Neuronal stem cell (in vitro differentiated cells): ENCODE results near the gene GPATCH1.
A peak's percentile ranks its signal among the peaks of the same experiment; 100 is the strongest.

Experiments used
- DNase-seq: peaks from one replicate; pipeline ENCODE4 v3.0.0-alpha.2; 2013; ENCODE audit warnings: low spot score
- H2AFZ ChIP-seq: one replicate; pipeline ENCODE4 v1.6.1; 2013; ENCODE audit warnings: mild to moderate bottlenecking, low read length, inconsistent platforms
- H2AK5ac ChIP-seq: 2 replicates; pipeline ENCODE4 v1.6.1; 2013; ENCODE audit warnings: low read depth, mild to moderate bottlenecking, inconsistent platforms, low read length, moderate library complexity, mixed read lengths
- H2BK120ac ChIP-seq: 2 replicates; pipeline ENCODE4 v1.6.1; 2013; ENCODE audit warnings: low read depth, mild to moderate bottlenecking, inconsistent platforms, low read length, moderate library complexity, mixed read lengths
- H2BK12ac ChIP-seq: one replicate; pipeline ENCODE4 v1.6.1; 2013; ENCODE audit warnings: low read length, inconsistent platforms
- H2BK15ac ChIP-seq: 2 replicates; pipeline ENCODE4 v1.6.1; 2013; ENCODE audit warnings: mild to moderate bottlenecking, low read length, inconsistent platforms, mixed read lengths
- H2BK5ac ChIP-seq: one replicate; pipeline ENCODE4 v1.6.1; 2013; ENCODE audit warnings: inconsistent platforms, mild to moderate bottlenecking, low read length, moderate library complexity
- H3K14ac ChIP-seq: one replicate; pipeline ENCODE4 v1.6.1; 2013; ENCODE audit warnings: low read length, inconsistent platforms
- H3K18ac ChIP-seq: 2 replicates; pipeline ENCODE4 v1.6.1; 2013; ENCODE audit warnings: low read length, inconsistent platforms
- H3K23ac ChIP-seq: 2 replicates; pipeline ENCODE4 v1.6.1; 2013; ENCODE audit warnings: low read depth, mild to moderate bottlenecking, mixed read lengths, low read length, inconsistent platforms; ENCODE audit not compliant: poor library complexity
- H3K27ac ChIP-seq: replicated peaks from 3 replicates; pipeline ENCODE4 v1.5.1; 2013; ENCODE audit warnings: low read length, inconsistent platforms
- H3K27me3 ChIP-seq, 3 experiments: 2 replicates each; pipeline ENCODE4 v1.6.1; 2013; ENCODE audit warnings: low read length in 3 of 3, mild to moderate bottlenecking in 2 of 3, inconsistent platforms in 1 of 3, low read depth in 1 of 3, mixed read lengths in 1 of 3, moderate library complexity in 1 of 3; ENCODE audit not compliant: control insufficient read depth in 3 of 3, insufficient read depth in 3 of 3
- H3K36me3 ChIP-seq, 2 donors: replicated peaks in 1 of 2; 2 replicates each; pipeline ENCODE4 v1.6.1; 2013; ENCODE audit warnings: low read length in 2 of 2; ENCODE audit not compliant: control insufficient read depth in 2 of 2, insufficient read depth in 2 of 2
- H3K4ac ChIP-seq: 2 replicates; pipeline ENCODE4 v1.6.1; 2013; ENCODE audit warnings: inconsistent platforms, mild to moderate bottlenecking, low read length, moderate library complexity
- H3K4me1 ChIP-seq, 2 donors: 1 replicate in 1 of 2; 2 replicates in 1 of 2; pipeline ENCODE4 v1.6.1; 2013; ENCODE audit warnings: low read length in 2 of 2, low read depth in 1 of 2; ENCODE audit not compliant: control insufficient read depth in 2 of 2, insufficient read depth in 1 of 2
- H3K4me2 ChIP-seq: one replicate; pipeline ENCODE4 v1.6.1; 2013; ENCODE audit warnings: mild to moderate bottlenecking, low read length, inconsistent platforms; ENCODE audit not compliant: insufficient read depth, poor library complexity, severe bottlenecking
- H3K4me3 ChIP-seq, 2 donors: 2 replicates each; pipeline ENCODE4 v1.5.1; 2013; ENCODE audit warnings: low read length in 2 of 2, mild to moderate bottlenecking in 2 of 2, inconsistent platforms in 1 of 2, moderate library complexity in 1 of 2
- H3K79me1 ChIP-seq: one replicate; pipeline ENCODE4 v1.6.1; 2013; ENCODE audit warnings: low read depth, mild to moderate bottlenecking, inconsistent platforms, low read length, moderate library complexity
- H3K9ac ChIP-seq: one replicate; pipeline ENCODE4 v1.6.1; 2013; ENCODE audit warnings: mild to moderate bottlenecking, low read depth, low read length, inconsistent platforms; ENCODE audit not compliant: poor library complexity
- H3K9me3 ChIP-seq, 2 donors: replicated peaks in 1 of 2; 2 replicates each; pipeline versions ENCODE3 to v1.6.1; 2013; ENCODE audit warnings: low read length in 2 of 2, mild to moderate bottlenecking in 2 of 2, inconsistent platforms in 1 of 2, low read depth in 1 of 2, mixed read lengths in 1 of 2, moderate library complexity in 1 of 2; ENCODE audit not compliant: control insufficient read depth in 2 of 2, insufficient read depth in 1 of 2
- H4K8ac ChIP-seq: one replicate; pipeline ENCODE4 v1.6.1; 2013; ENCODE audit warnings: low read depth, mild to moderate bottlenecking, inconsistent platforms, low read length, moderate library complexity
- H4K91ac ChIP-seq: one replicate; pipeline ENCODE4 v1.6.1; 2013; ENCODE audit warnings: low read length, low read depth, mild to moderate bottlenecking, inconsistent platforms; ENCODE audit not compliant: poor library complexity
- WGBS, 2 donors: extraction: QIAGEN DNeasy Blood & Tissue Kit; methylation state at CpG; one replicate each; pipeline ENCODE4 v1.1.7; 2013; ENCODE audit warnings: missing lambda C conversion rate in 2 of 2, mixed read lengths in 1 of 2; ENCODE audit not compliant: insufficient read length in 2 of 2, insufficient replicate concordance in 1 of 2; ENCODE audit errors: extremely low coverage in 2 of 2; 5-methylcytosine and 5-hydroxymethylcytosine counted together

Gene GPATCH1

DNA sequence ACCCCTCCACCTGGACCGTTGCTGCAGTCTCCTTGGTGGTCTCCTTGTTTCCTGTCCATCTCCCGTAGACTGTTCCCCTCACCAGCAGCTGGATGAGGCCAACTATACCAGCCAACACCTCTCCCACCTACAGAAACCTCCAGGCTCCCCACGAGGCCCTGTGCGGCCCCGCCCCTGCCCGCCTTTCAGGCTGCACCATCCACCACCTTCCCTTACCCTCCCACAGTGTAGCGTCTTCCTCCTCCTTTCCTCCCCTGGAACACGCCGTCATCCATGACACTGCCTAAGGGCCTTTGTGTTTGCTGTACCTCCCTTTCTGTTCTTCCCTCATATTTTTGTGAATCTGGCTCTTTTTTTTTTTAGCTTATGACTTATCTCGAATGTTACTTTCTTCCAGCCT, 27.2 kb downstream of the GPATCH1 start:
- Histone ChIP-seq H3K79me1 (no peaks in the 10 kb centered on the region), H3K18ac (peak overlapping the region; percentile 17), H3K9ac (no peak overlapping the region), H3K14ac (no peak overlapping the region), H2AK5ac (no peak overlapping the region), H3K9me3 (no peaks in the 10 kb centered on the region), H3K4ac (no peak overlapping the region), H3K4me3 (peak overlapping the region in 1 of 2 donors; percentile 40), H2BK12ac (no peak overlapping the region), H4K8ac (no peak overlapping the region), H3K23ac (no peak overlapping the region), H3K27me3 (no peaks in the 10 kb centered on the region), H3K4me2 (no peak overlapping the region), H2AFZ (no peak overlapping the region), H3K4me1 (no peaks in the 10 kb centered on the region), H2BK15ac (no peak overlapping the region), H2BK120ac (no peak overlapping the region), H3K36me3 (peaks cover 27 to 73% of the 10 kb centered on the region in 2 donors), H3K27ac (no peak overlapping the region), H4K91ac (no peak overlapping the region), H2BK5ac (no peak overlapping the region)
- no peak for DNase-seq
- WGBS, 2 donors: no CpG with 5 or more reads among the region's 10 CpGs

DNA sequence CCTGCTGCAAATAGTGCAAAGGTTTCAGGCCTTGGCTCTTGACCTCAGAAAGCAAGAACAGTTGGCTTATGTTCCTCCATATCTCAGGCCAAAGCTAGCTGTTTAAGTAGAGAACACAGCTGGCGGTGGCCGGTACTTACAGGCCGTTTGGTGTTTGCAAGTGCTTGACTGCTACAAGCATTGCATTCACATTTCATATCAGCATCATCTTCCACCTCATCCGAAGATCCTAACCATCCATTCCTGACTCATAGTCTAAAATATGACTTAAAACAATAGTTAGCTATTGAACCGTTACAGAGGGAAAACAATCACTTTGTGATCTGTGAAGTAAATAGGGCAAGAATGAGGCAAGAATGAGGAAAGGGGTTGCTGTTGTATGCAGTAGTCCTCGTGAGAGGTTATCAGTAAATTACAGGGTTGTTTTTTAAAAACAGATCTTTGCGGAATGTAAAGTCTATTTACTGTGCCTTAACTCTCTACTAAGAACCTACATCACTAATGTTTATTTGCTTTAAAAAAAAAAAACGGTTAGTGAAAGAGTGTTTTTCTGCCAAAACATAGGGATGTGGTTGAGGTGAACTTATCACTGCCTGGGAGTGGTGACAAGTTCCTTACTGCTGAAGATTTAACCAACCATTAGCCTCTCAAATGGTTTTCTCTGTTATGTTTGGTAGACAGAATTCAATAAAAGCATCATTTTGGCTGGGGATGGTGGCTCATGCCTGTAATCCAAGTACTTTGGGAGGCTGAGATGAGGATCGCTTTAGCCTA, 29.3 kb downstream of the GPATCH1 start:
- no peak overlapping the region for H2BK5ac ChIP-seq
- no peaks in the 10 kb centered on the region for H3K79me1 ChIP-seq
- H3K4me3 ChIP-seq: no peak overlapping the region
- H2BK12ac ChIP-seq: no peak overlapping the region
- H3K4ac ChIP-seq: no peak overlapping the region
- DNase-seq: no peak
- H2BK15ac ChIP-seq: no peak overlapping the region
- no peak overlapping the region for H3K18ac ChIP-seq
- H3K14ac ChIP-seq: no peak overlapping the region
- H4K8ac ChIP-seq: peak overlapping the region; percentile 9
- no peak overlapping the region for H2AK5ac ChIP-seq
- H4K91ac ChIP-seq: no peak overlapping the region
- WGBS, 2 donors: no CpG with 5 or more reads among the region's 9 CpGs
- no peak overlapping the region for H3K23ac ChIP-seq
- H3K27ac ChIP-seq: no peak overlapping the region
- no peak overlapping the region for H2AFZ ChIP-seq
- no peaks in the 10 kb centered on the region for H3K9me3 ChIP-seq
- no peak overlapping the region for H3K9ac ChIP-seq
- no peaks in the 10 kb centered on the region for H3K27me3 ChIP-seq
- H3K4me2 ChIP-seq: no peak overlapping the region
- no peak overlapping the region for H2BK120ac ChIP-seq
- peaks cover 24 to 83% of the 10 kb centered on the region in 2 donors for H3K36me3 ChIP-seq
- H3K4me1 ChIP-seq: no peaks in the 10 kb centered on the region

DNA sequence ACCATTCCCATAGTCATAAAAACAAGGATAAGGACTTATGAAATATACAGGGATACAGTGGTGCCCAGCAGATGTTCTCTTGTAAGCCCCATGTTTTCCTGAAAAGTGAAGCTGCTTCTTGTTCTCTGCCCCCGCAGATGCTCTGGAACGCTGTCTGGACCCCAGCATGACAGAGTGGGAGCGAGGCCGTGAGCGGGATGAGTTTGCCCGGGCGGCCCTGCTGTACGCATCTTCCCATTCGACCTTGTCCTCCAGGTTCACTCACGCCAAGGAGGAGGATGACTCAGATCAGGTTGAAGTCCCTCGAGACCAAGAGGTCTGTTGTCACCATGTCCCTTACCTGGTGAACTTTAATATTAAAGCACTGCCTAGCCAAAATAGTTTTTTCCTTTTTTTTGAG, 30.6 kb downstream of the GPATCH1 start:
- Histone ChIP-seq H3K23ac (no peak overlapping the region), H2AFZ (no peak overlapping the region), H2AK5ac (no peak overlapping the region), H3K9ac (no peak overlapping the region), H3K79me1 (no peaks in the 10 kb centered on the region), H2BK5ac (no peak overlapping the region), H2BK120ac (no peak overlapping the region), H2BK12ac (no peak overlapping the region), H3K4me2 (no peak overlapping the region), H3K9me3 (no peaks in the 10 kb centered on the region), H3K4ac (no peak overlapping the region), H3K4me1 (no peaks in the 10 kb centered on the region), H3K14ac (no peak overlapping the region), H3K4me3 (no peak overlapping the region), H3K18ac (no peak overlapping the region), H3K36me3 (peaks cover 23 to 87% of the 10 kb centered on the region in 2 donors), H3K27me3 (no peaks in the 10 kb centered on the region), H4K91ac (no peak overlapping the region), H2BK15ac (no peak overlapping the region), H4K8ac (no peak overlapping the region), H3K27ac (no peak overlapping the region)
- WGBS, 2 donors: no CpG with 5 or more reads among the region's 11 CpGs
- DNase-seq: no peak

DNA sequence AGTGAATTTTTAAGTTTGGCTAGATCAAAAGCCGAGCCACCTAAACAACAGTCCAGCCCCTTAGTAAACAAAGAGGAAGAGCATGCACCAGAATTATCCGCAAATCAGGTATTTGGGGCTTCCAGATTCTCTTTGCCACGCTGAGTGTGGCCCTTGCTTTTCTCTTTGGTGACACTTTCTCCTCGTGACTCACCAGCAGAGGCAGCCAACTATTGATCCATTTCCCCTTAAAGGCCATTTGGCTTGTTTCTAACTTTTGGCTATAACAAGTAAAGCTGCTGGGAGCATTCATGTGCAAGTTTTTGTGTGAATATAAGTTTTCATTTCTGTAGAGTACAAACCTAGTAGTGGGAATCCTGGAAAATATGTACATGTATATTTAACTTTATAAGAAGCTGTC, 33.3 kb downstream of the GPATCH1 start:
- no peaks in the 10 kb centered on the region for H3K27me3 ChIP-seq
- H3K14ac ChIP-seq: no peak overlapping the region
- no peak overlapping the region for H4K91ac ChIP-seq
- no peak overlapping the region for H3K27ac ChIP-seq
- no peak overlapping the region for H2AFZ ChIP-seq
- WGBS, 2 donors: no CpG with 5 or more reads among the region's 4 CpGs
- H3K9ac ChIP-seq: no peak overlapping the region
- H3K79me1 ChIP-seq: no peaks in the 10 kb centered on the region
- no peaks in the 10 kb centered on the region for H3K4me1 ChIP-seq
- no peak overlapping the region for H2AK5ac ChIP-seq
- no peaks in the 10 kb centered on the region for H3K9me3 ChIP-seq
- no peak overlapping the region for H3K4ac ChIP-seq
- no peak overlapping the region for H2BK15ac ChIP-seq
- no peak for DNase-seq
- H4K8ac ChIP-seq: no peak overlapping the region
- H3K18ac ChIP-seq: no peak overlapping the region
- H3K36me3 ChIP-seq: peaks cover 17 to 83% of the 10 kb centered on the region in 2 donors
- H2BK5ac ChIP-seq: no peak overlapping the region
- no peak overlapping the region for H2BK12ac ChIP-seq
- H3K4me2 ChIP-seq: no peak overlapping the region
- H2BK120ac ChIP-seq: no peak overlapping the region
- H3K4me3 ChIP-seq: no peak overlapping the region
- H3K23ac ChIP-seq: no peak overlapping the region
